ENCODE measurements around the gene BICDL1.

GRCh38 chr12:120130011-120130410 is 141.0 kb downstream of the BICDL1 start:
- no peak for TF ChIP-seq BCL6B (tag by site-specific recombination; IDR thresholded peaks at IDR 0.05)
- no peak for TF ChIP-seq ZNF350 (tag by site-specific recombination; IDR thresholded peaks at IDR 0.05)
- no peak for TF ChIP-seq ZBTB11 (tag by site-specific recombination; conservative IDR thresholded peaks at IDR 0.05; ENCODE audit: low read depth)
